CD4-positive, alpha-beta T cell treated with Interleukin-21 for 1 hour (primary cell): ENCODE data around the gene SH3BP1.
"Not testable (repeated sequence)": the region's sequence is repeated elsewhere in the genome, so short reads cannot be mapped to it uniquely, and the experiment has no call there.

Experiments used
- DNase-seq: peaks from one replicate; pipeline ENCODE4 v3.0.0-alpha.2; 2020

The SH3BP1 gene

GRCh38 chr22:37680191-37680851 is 40.9 kb downstream of the SH3BP1 start:
- DNase-seq = no peak

- no peak for DNase-seq
Observed at GRCh38 chr22:37681001-37681424, 41.5 kb downstream of the SH3BP1 start.

GRCh38 chr22:37681556-37682049 is 42.1 kb downstream of the SH3BP1 start:
- peak; percentile 81 for DNase-seq

- DNase-seq = no peak
Observed at GRCh38 chr22:37684803-37685615, 45.5 kb downstream of the SH3BP1 start.

GRCh38 chr22:37686002-37686982 is 46.8 kb downstream of the SH3BP1 start, which contains the start of gene NOL12:
Gene NOL12 (plus strand): TSS chr22:37686343. CDS start chr22:37686393, 50 bp downstream.
- DNase-seq = peak; percentile 87

- no peak for DNase-seq
Observed at GRCh38 chr22:37690407-37690806, 50.9 kb downstream of the SH3BP1 start.

- DNase-seq = no peak
Observed at GRCh38 chr22:37690901-37691504, 51.5 kb downstream of the SH3BP1 start.

GRCh38 chr22:37692627-37693285 is 53.3 kb downstream of the SH3BP1 start:
- no peak for DNase-seq

- not testable (repeated sequence) for DNase-seq
Observed at GRCh38 chr22:37694131-37694530, 54.7 kb downstream of the SH3BP1 start.

GRCh38 chr22:37696260-37696656 is 56.8 kb downstream of the SH3BP1 start:
- DNase-seq = not testable (repeated sequence)

GRCh38 chr22:37696657-37697537 is 57.4 kb downstream of the SH3BP1 start, which contains the start of gene TRIOBP:
Gene TRIOBP (plus strand): TSS chr22:37697048. CDS start chr22:37701366, 4,318 bp downstream.
- peak; percentile 87 for DNase-seq

- DNase-seq = no peak
Observed at GRCh38 chr22:37697538-37697835, 58.0 kb downstream of the SH3BP1 start.

GRCh38 chr22:37701141-37701786 is 61.8 kb downstream of the SH3BP1 start:
- no peak for DNase-seq

GRCh38 chr22:37703906-37704305 is 64.4 kb downstream of the SH3BP1 start:
- no peak for DNase-seq

- DNase-seq = no peak
Observed at GRCh38 chr22:37704645-37705044, 65.2 kb downstream of the SH3BP1 start.

- no peak for DNase-seq
Observed at GRCh38 chr22:37705205-37705604, 65.7 kb downstream of the SH3BP1 start.
